Uterus (tissue), 2 donors: Measurements from ENCODE around the gene AUH.

ENCODE experiments used
- POLR2A ChIP-seq, 2 donors: fragments of 450-650 bp; IDR thresholded peaks; one replicate each; pipeline ENCODE4 v1.6.1; 2016; ENCODE audit warnings: antibody characterized with exemption in 2 of 2, mild to moderate bottlenecking in 1 of 2, moderate library complexity in 1 of 2
- TF ChIP-seq, protein P1 (sequence below), 4 experiments: fragments of 200-600 bp in 2 of 4; fragments of 450-650 bp in 2 of 4; sonication (generic) in 2 of 4; IDR thresholded peaks; one replicate each; pipeline ENCODE4 v1.5.1; 2016 to 2019; ENCODE audit warnings: antibody characterized with exemption in 4 of 4, mild to moderate bottlenecking in 2 of 4, moderate library complexity in 1 of 4

GRCh38 chr9:91302831-91303230 lies 58.9 kb downstream of the AUH start:
- TF ChIP-seq, protein P1, sequence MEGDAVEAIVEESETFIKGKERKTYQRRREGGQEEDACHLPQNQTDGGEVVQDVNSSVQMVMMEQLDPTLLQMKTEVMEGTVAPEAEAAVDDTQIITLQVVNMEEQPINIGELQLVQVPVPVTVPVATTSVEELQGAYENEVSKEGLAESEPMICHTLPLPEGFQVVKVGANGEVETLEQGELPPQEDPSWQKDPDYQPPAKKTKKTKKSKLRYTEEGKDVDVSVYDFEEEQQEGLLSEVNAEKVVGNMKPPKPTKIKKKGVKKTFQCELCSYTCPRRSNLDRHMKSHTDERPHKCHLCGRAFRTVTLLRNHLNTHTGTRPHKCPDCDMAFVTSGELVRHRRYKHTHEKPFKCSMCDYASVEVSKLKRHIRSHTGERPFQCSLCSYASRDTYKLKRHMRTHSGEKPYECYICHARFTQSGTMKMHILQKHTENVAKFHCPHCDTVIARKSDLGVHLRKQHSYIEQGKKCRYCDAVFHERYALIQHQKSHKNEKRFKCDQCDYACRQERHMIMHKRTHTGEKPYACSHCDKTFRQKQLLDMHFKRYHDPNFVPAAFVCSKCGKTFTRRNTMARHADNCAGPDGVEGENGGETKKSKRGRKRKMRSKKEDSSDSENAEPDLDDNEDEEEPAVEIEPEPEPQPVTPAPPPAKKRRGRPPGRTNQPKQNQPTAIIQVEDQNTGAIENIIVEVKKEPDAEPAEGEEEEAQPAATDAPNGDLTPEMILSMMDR (IDR thresholded peaks at IDR 0.05), result no peak
- TF ChIP-seq POLR2A (IDR thresholded peaks at IDR 0.05), result no peak
